ENCODE results near the gene CAVIN1.
"Not testable (repeated sequence)": the region's sequence is repeated elsewhere in the genome, so short reads cannot be mapped to it uniquely, and the experiment has no call there.

The CAVIN1 gene

GRCh38 chr17:42421507-42422338, 1.3 kb downstream of the CAVIN1 start:
- H4K20me1 ChIP-seq (ENCODE audit: low read depth, low read length) = no peaks in the 10 kb centered on the region
- no peak overlapping the region for H3K4me2 ChIP-seq (ENCODE audit: low read depth, low read length, poor library complexity, severe bottlenecking)
- no peaks in the 10 kb centered on the region for H3K27me3 ChIP-seq (ENCODE audit: low read length)
- no peak overlapping the region for H2AFZ ChIP-seq (ENCODE audit: low read depth, low read length, severe bottlenecking)
- no peak overlapping the region for H3K9ac ChIP-seq (ENCODE audit: low read length)
- H3F3A ChIP-seq (ENCODE audit: insufficient read depth) = no peaks in the 10 kb centered on the region
- no peaks in the 10 kb centered on the region for H3K36me3 ChIP-seq (ENCODE audit: low read length)
- H3K79me2 ChIP-seq (ENCODE audit: insufficient read depth, low read length) = no peaks in the 10 kb centered on the region
- no peaks in the 10 kb centered on the region for H3K9me3 ChIP-seq (ENCODE audit: insufficient read depth, low read length)
- no peak overlapping the region for H3K4me3 ChIP-seq (ENCODE audit: insufficient read depth, low read length, poor library complexity, severe bottlenecking)
- H3K9me2 ChIP-seq (replicated peaks; ENCODE audit: insufficient read depth, low read length) = no peaks in the 10 kb centered on the region
- no peak overlapping the region for H3K27ac ChIP-seq (ENCODE audit: low read depth, low read length)
- TF ChIP-seq EZH2phosphoT487 (conservative IDR thresholded peaks at IDR 0.05; ENCODE audit: low read length) (no peak), CTCF (IDR thresholded peaks at IDR 0.05; ENCODE audit: insufficient read depth, low read length, poor library complexity, severe bottlenecking) (no peak)

- no peaks in the 10 kb centered on the region for H3K9me2 ChIP-seq (replicated peaks; ENCODE audit: insufficient read depth, low read length)
- H3K27ac ChIP-seq (ENCODE audit: low read depth, low read length) = no peak overlapping the region
- no peak overlapping the region for H2AFZ ChIP-seq (ENCODE audit: low read depth, low read length, severe bottlenecking)
- no peak overlapping the region for H3K9ac ChIP-seq (ENCODE audit: low read length)
- no peaks in the 10 kb centered on the region for H3F3A ChIP-seq (ENCODE audit: insufficient read depth)
- H4K20me1 ChIP-seq (ENCODE audit: low read depth, low read length) = no peaks in the 10 kb centered on the region
- no peaks in the 10 kb centered on the region for H3K79me2 ChIP-seq (ENCODE audit: insufficient read depth, low read length)
- H3K9me3 ChIP-seq (ENCODE audit: insufficient read depth, low read length) = no peaks in the 10 kb centered on the region
- H3K4me3 ChIP-seq (ENCODE audit: insufficient read depth, low read length, poor library complexity, severe bottlenecking) = no peak overlapping the region
- H3K4me2 ChIP-seq (ENCODE audit: low read depth, low read length, poor library complexity, severe bottlenecking) = no peak overlapping the region
- H3K36me3 ChIP-seq (ENCODE audit: low read length) = no peaks in the 10 kb centered on the region
- no peak for TF ChIP-seq CTCF (IDR thresholded peaks at IDR 0.05; ENCODE audit: insufficient read depth, low read length, poor library complexity, severe bottlenecking)
- TF ChIP-seq EZH2phosphoT487 (conservative IDR thresholded peaks at IDR 0.05; ENCODE audit: low read length) = no peak
- no peaks in the 10 kb centered on the region for H3K27me3 ChIP-seq (ENCODE audit: low read length)
These were observed 1.9 kb downstream of the CAVIN1 start for GRCh38 chr17:42421136-42421506.

GRCh38 chr17:42417981-42418380, 5.1 kb downstream of the CAVIN1 start:
- not testable (repeated sequence) for H3K4me3 ChIP-seq (ENCODE audit: insufficient read depth, low read length, poor library complexity, severe bottlenecking); H3K27ac ChIP-seq (ENCODE audit: low read depth, low read length); H3K9me2 ChIP-seq (replicated peaks; ENCODE audit: insufficient read depth, low read length); H3K79me2 ChIP-seq (ENCODE audit: insufficient read depth, low read length); H2AFZ ChIP-seq (ENCODE audit: low read depth, low read length, severe bottlenecking); H3K27me3 ChIP-seq (ENCODE audit: low read length); H3K36me3 ChIP-seq (ENCODE audit: low read length); H3K9me3 ChIP-seq (ENCODE audit: insufficient read depth, low read length); H3F3A ChIP-seq (ENCODE audit: insufficient read depth); H4K20me1 ChIP-seq (ENCODE audit: low read depth, low read length); H3K4me2 ChIP-seq (ENCODE audit: low read depth, low read length, poor library complexity, severe bottlenecking); H3K9ac ChIP-seq (ENCODE audit: low read length)

- Histone ChIP-seq H3K79me2 (ENCODE audit: insufficient read depth, low read length) (no peaks in the 10 kb centered on the region), H2AFZ (ENCODE audit: low read depth, low read length, severe bottlenecking) (no peak overlapping the region), H3K4me2 (ENCODE audit: low read depth, low read length, poor library complexity, severe bottlenecking) (peak overlapping the region; percentile 4), H3K36me3 (ENCODE audit: low read length) (no peaks in the 10 kb centered on the region), H3K27me3 (ENCODE audit: low read length) (no peaks in the 10 kb centered on the region), H3K9me3 (ENCODE audit: insufficient read depth, low read length) (no peaks in the 10 kb centered on the region), H3K27ac (ENCODE audit: low read depth, low read length) (no peak overlapping the region), H3K9me2 (replicated peaks; ENCODE audit: insufficient read depth, low read length) (no peaks in the 10 kb centered on the region), H3K4me3 (ENCODE audit: insufficient read depth, low read length, poor library complexity, severe bottlenecking) (no peak overlapping the region), H3K9ac (ENCODE audit: low read length) (no peak overlapping the region), H4K20me1 (ENCODE audit: low read depth, low read length) (no peaks in the 10 kb centered on the region), H3F3A (ENCODE audit: insufficient read depth) (no peaks in the 10 kb centered on the region)
- TF ChIP-seq EZH2phosphoT487 (conservative IDR thresholded peaks at IDR 0.05; ENCODE audit: low read length) = no peak
- TF ChIP-seq CTCF (IDR thresholded peaks at IDR 0.05; ENCODE audit: insufficient read depth, low read length, poor library complexity, severe bottlenecking) = no peak
These were observed 8.2 kb downstream of the CAVIN1 start for GRCh38 chr17:42414704-42415409.

All from SU-DHL-6 (cell line).